Mesendoderm (in vitro differentiated cells): Measurements from ENCODE around the gene GPR143.

Experiments used
- DNase-seq: peaks from one replicate; pipeline ENCODE4 v3.0.0; 2013
- H2AK5ac ChIP-seq: 2 replicates; pipeline ENCODE4 v1.6.1; 2013; ENCODE audit warnings: low read length, inconsistent platforms
- H2BK120ac ChIP-seq: 2 replicates; pipeline ENCODE4 v1.6.1; 2013; ENCODE audit warnings: low read depth, mild to moderate bottlenecking, low read length, moderate library complexity, mixed read lengths
- H2BK15ac ChIP-seq: replicated peaks from 2 replicates; pipeline ENCODE4 v1.6.1; 2013; ENCODE audit warnings: low read depth, mild to moderate bottlenecking, moderate library complexity
- H2BK5ac ChIP-seq: 2 replicates; pipeline ENCODE4 v1.6.1; 2013; ENCODE audit warnings: low read length, inconsistent platforms
- H3K18ac ChIP-seq: 2 replicates; pipeline ENCODE4 v1.6.1; 2013; ENCODE audit warnings: mild to moderate bottlenecking, low read length, mixed read lengths
- H3K23ac ChIP-seq: one replicate; pipeline ENCODE4 v1.6.1; 2013; ENCODE audit warnings: low read length
- H3K27ac ChIP-seq: 2 replicates; pipeline ENCODE4 v1.5.1; 2013; ENCODE audit warnings: low read depth, mild to moderate bottlenecking, inconsistent platforms, low read length, moderate library complexity
- H3K27me3 ChIP-seq: 2 replicates; pipeline ENCODE4 v1.6.1; 2013; ENCODE audit warnings: low read length, control low read depth, mild to moderate bottlenecking, inconsistent platforms; ENCODE audit not compliant: insufficient read depth, poor library complexity
- H3K36me3 ChIP-seq: 2 replicates; pipeline ENCODE4 v1.6.1; 2013; ENCODE audit warnings: low read length, inconsistent platforms; ENCODE audit not compliant: control insufficient read depth, insufficient read depth
- H3K4ac ChIP-seq: one replicate; pipeline ENCODE4 v1.6.1; 2013; ENCODE audit warnings: low read depth, mild to moderate bottlenecking, low read length, moderate library complexity
- H3K4me1 ChIP-seq: 2 replicates; pipeline ENCODE4 v1.6.1; 2013; ENCODE audit warnings: low read depth, low read length, inconsistent platforms; ENCODE audit not compliant: control insufficient read depth
- H3K4me2 ChIP-seq: 2 replicates; pipeline ENCODE4 v1.6.1; 2013; ENCODE audit warnings: low read length
- H3K4me3 ChIP-seq: 2 replicates; pipeline ENCODE4 v1.5.1; 2013; ENCODE audit warnings: mild to moderate bottlenecking, low read length
- H3K56ac ChIP-seq: one replicate; pipeline ENCODE4 v1.6.1; 2013; ENCODE audit warnings: low read length
- H3K79me1 ChIP-seq: 2 replicates; pipeline ENCODE4 v1.6.1; 2013; ENCODE audit warnings: low read length, inconsistent platforms
- H3K79me2 ChIP-seq: 2 replicates; pipeline ENCODE4 v1.6.1; 2013; ENCODE audit warnings: mild to moderate bottlenecking, low read length; ENCODE audit not compliant: control insufficient read depth, insufficient read depth
- H3K9ac ChIP-seq: 2 replicates; pipeline ENCODE4 v1.6.1; 2013; ENCODE audit warnings: low read length, inconsistent platforms
- H4K5ac ChIP-seq: one replicate; pipeline ENCODE4 v1.6.1; 2013; ENCODE audit warnings: low read length
- H4K8ac ChIP-seq: one replicate; pipeline ENCODE4 v1.6.1; 2013; ENCODE audit warnings: low read depth, mild to moderate bottlenecking, control low read depth, low read length, moderate library complexity
- WGBS: extraction: QIAGEN DNeasy Blood & Tissue Kit; methylation state at CpG from one replicate; pipeline ENCODE4 v1.1.7; 2013; ENCODE audit warnings: low lambda C conversion rate, missing lambda C conversion rate; ENCODE audit not compliant: insufficient coverage; ENCODE audit errors: extremely low coverage; 5-methylcytosine and 5-hydroxymethylcytosine counted together

GPR143 gene

GRCh38 chrX:9765072-9765736 is 443 bp downstream of the GPR143 start:
- peak; percentile 42 for DNase-seq
- no peak overlapping the region for H3K23ac ChIP-seq
- no peak overlapping the region for H2BK5ac ChIP-seq

GRCh38 chrX:9759337-9759736 is 6.3 kb downstream of the GPR143 start:
- Histone ChIP-seq H2AK5ac (no peak overlapping the region), H3K9ac (no peak overlapping the region), H3K4me3 (no peak overlapping the region), H3K27me3 (no peaks in the 10 kb centered on the region), H3K4me2 (no peak overlapping the region), H3K4ac (no peak overlapping the region), H2BK5ac (no peak overlapping the region), H3K27ac (no peak overlapping the region), H3K36me3 (no peaks in the 10 kb centered on the region), H3K79me2 (no peaks in the 10 kb centered on the region), H3K4me1 (no peaks in the 10 kb centered on the region), H3K79me1 (no peaks in the 10 kb centered on the region), H3K18ac (no peak overlapping the region), H4K5ac (no peak overlapping the region), H2BK120ac (no peak overlapping the region), H3K23ac (no peak overlapping the region), H4K8ac (no peak overlapping the region), H3K56ac (no peak overlapping the region), H2BK15ac (no peak overlapping the region)
- WGBS: no CpG with 5 or more reads among the region's 8 CpGs
- DNase-seq: no peak

More at GRCh38 chrX:9765072-9765736, 443 bp downstream of the GPR143 start:
- no peaks in the 10 kb centered on the region for H3K27me3 ChIP-seq
- no peaks in the 10 kb centered on the region for H3K79me2 ChIP-seq
- no peak overlapping the region for H4K5ac ChIP-seq
- peak overlapping the region; percentile 25 for H3K4me2 ChIP-seq
- no peak overlapping the region for H2BK120ac ChIP-seq
- H3K56ac ChIP-seq: peak overlapping the region; percentile 85
- peak overlapping the region; percentile 24 for H3K4me3 ChIP-seq
- H4K8ac ChIP-seq: no peak overlapping the region
- H3K36me3 ChIP-seq: no peaks in the 10 kb centered on the region
- peak overlapping the region; percentile 68 for H3K9ac ChIP-seq
- no peak overlapping the region for H2BK15ac ChIP-seq
- WGBS: no CpG with 5 or more reads among the region's 67 CpGs
- H3K18ac ChIP-seq: peak overlapping the region; percentile 2
- no peak overlapping the region for H2AK5ac ChIP-seq
- H3K4ac ChIP-seq: no peak overlapping the region
- H3K27ac ChIP-seq: no peak overlapping the region
- H3K79me1 ChIP-seq: no peaks in the 10 kb centered on the region
- H3K4me1 ChIP-seq: no peaks in the 10 kb centered on the region

- H2AK5ac ChIP-seq: no peak overlapping the region
- H2BK15ac ChIP-seq: no peak overlapping the region
- H3K4me2 ChIP-seq: no peak overlapping the region
- H3K56ac ChIP-seq: no peak overlapping the region
- no peak overlapping the region for H3K27ac ChIP-seq
- H3K79me1 ChIP-seq: no peaks in the 10 kb centered on the region
- no peak overlapping the region for H2BK120ac ChIP-seq
- no peak overlapping the region for H3K4me3 ChIP-seq
- no peaks in the 10 kb centered on the region for H3K36me3 ChIP-seq
- H2BK5ac ChIP-seq: no peak overlapping the region
- H4K5ac ChIP-seq: no peak overlapping the region
- no CpG with 5 or more reads among the region's 4 CpGs for WGBS
- no peak overlapping the region for H3K18ac ChIP-seq
- no peak overlapping the region for H3K9ac ChIP-seq
- no peaks in the 10 kb centered on the region for H3K79me2 ChIP-seq
- H3K4me1 ChIP-seq: no peaks in the 10 kb centered on the region
- no peak overlapping the region for H4K8ac ChIP-seq
- no peak for DNase-seq
- no peaks in the 10 kb centered on the region for H3K27me3 ChIP-seq
- no peak overlapping the region for H3K4ac ChIP-seq
- no peak overlapping the region for H3K23ac ChIP-seq
Measured at GRCh38 chrX:9758021-9758638, 7.5 kb downstream of the GPR143 start.

- Histone ChIP-seq H3K23ac (no peak overlapping the region), H4K8ac (no peak overlapping the region), H3K4ac (no peak overlapping the region), H2BK120ac (no peak overlapping the region), H3K4me1 (no peaks in the 10 kb centered on the region), H2BK5ac (no peak overlapping the region), H3K79me1 (no peaks in the 10 kb centered on the region), H4K5ac (no peak overlapping the region), H3K36me3 (no peaks in the 10 kb centered on the region), H3K4me2 (no peak overlapping the region), H3K27me3 (no peaks in the 10 kb centered on the region), H2AK5ac (no peak overlapping the region), H3K79me2 (no peaks in the 10 kb centered on the region), H3K4me3 (no peak overlapping the region), H3K9ac (no peak overlapping the region), H2BK15ac (no peak overlapping the region), H3K56ac (no peak overlapping the region), H3K18ac (no peak overlapping the region), H3K27ac (no peak overlapping the region)
- WGBS: no CpG with 5 or more reads among the region's 7 CpGs
- no peak for DNase-seq
Measured at GRCh38 chrX:9757366-9757765, 8.3 kb downstream of the GPR143 start.

GRCh38 chrX:9749146-9749692 is 16.4 kb downstream of the GPR143 start:
- no peak overlapping the region for H4K8ac ChIP-seq
- no peaks in the 10 kb centered on the region for H3K79me1 ChIP-seq
- no peak overlapping the region for H3K56ac ChIP-seq
- no peaks in the 10 kb centered on the region for H3K79me2 ChIP-seq
- no peak overlapping the region for H2BK5ac ChIP-seq
- no CpG with 5 or more reads among the region's 11 CpGs for WGBS
- no peak overlapping the region for H3K4ac ChIP-seq
- no peaks in the 10 kb centered on the region for H3K27me3 ChIP-seq
- no peak overlapping the region for H3K23ac ChIP-seq
- DNase-seq: no peak
- no peak overlapping the region for H2BK15ac ChIP-seq
- no peak overlapping the region for H2AK5ac ChIP-seq
- H2BK120ac ChIP-seq: no peak overlapping the region
- no peak overlapping the region for H3K27ac ChIP-seq
- no peak overlapping the region for H4K5ac ChIP-seq
- no peak overlapping the region for H3K9ac ChIP-seq
- H3K4me1 ChIP-seq: no peaks in the 10 kb centered on the region
- H3K18ac ChIP-seq: no peak overlapping the region
- no peak overlapping the region for H3K4me2 ChIP-seq
- no peaks in the 10 kb centered on the region for H3K36me3 ChIP-seq
- no peak overlapping the region for H3K4me3 ChIP-seq
